Measurements from ENCODE around the gene MKS1. TPM values are rescaled to one million over a fixed set of nuclear protein-coding genes. Genes with fewer than 3 reads are reported as not detected.

MKS1 gene
- total RNA-seq, result 8.9 and 9.4 TPM in 2 replicates

GRCh38 chr17:58219007-58219788 is at the start of gene MKS1:
TSS of gene MKS1 (minus strand) at chr17:58219255. CDS start at chr17:58219230, 25 bp downstream.

DNA sequence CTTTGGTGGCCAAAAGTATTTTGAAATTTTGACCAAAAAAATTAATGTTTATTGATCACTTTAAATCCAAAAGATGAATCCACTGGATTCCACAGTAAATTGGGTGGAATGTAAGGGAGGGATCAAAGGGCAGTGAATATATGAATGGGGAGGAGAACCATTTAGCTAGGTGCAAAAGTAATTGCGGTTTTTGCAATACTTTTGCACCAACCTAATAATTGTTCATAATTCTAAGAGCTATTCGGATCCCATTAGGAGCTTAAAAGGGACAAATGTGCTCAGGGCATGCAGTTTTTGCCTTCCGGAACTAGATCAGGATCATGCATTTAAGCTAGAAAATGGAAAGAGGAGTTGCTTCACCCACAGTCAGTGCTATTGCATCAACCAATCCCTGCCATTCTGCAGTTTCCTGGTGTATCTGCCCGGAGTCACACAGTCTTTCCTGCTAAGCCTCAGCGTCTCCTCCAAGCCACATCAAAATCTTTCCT is 19.1 kb upstream of the MKS1 start, which contains the start of gene LPO:
LPO (plus strand) TSS at position 438 of the 488 bp plus-strand sequence. CDS start 4,396 bp downstream, outside the sequence.

DNA sequence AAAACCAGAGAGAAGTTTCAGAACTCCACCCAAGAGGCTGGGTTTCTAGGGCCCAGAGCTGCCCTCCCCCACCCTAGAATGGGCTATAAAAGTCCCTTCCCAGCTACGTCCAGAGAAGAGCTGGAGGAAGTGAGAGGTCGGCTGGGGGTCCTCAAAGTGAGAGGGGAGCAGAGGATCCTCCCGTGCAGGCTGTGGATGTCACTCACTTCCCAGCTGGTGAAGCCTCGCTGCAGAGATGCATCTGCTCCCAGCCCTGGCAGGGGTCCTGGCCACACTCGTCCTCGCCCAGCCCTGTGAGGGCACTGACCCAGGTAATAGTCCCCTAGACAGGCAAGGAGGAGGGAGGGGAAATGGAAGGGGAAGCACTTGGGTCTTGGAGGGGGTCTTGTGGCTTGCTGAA is 26.4 kb downstream of the MKS1 start, which contains the start of gene EPX:
EPX (plus strand) TSS at position 115 of the 400 bp plus-strand sequence; CDS start at position 236, 121 bp downstream.

GRCh38 chr17:58166682-58167081 is 52.4 kb downstream of the MKS1 start, which contains the start of gene OR4D2:
TSS of gene OR4D2 (plus strand) at chr17:58166982. CDS start at chr17:58169656, 2,674 bp downstream.

Other genes starting within 250 kb of the MKS1 start
- gene VEZF1, start 231.0 kb downstream of the MKS1 start, total RNA-seq, result 21.9 and 26.0 TPM in 2 replicates
- gene SRSF1, start 212.0 kb downstream of the MKS1 start, total RNA-seq, result 184 and 215 TPM in 2 replicates
- 10.1 and 17.7 TPM in 2 replicates for gene DYNLL2, start 135.8 kb downstream of the MKS1 start, total RNA-seq
- not detected in 2 replicates for gene OR4D1, start 70.9 kb downstream of the MKS1 start, total RNA-seq
- gene OR4D2, start 52.3 kb downstream of the MKS1 start, total RNA-seq, result under 0.01 TPM in 1 of 2 replicates, not detected in the other
- gene EPX, start 26.5 kb downstream of the MKS1 start, total RNA-seq, result not detected in 2 replicates
- 0.21 TPM in 1 of 2 replicates, not detected in the other for gene LPO, start 19.3 kb upstream of the MKS1 start, total RNA-seq
- not detected in 2 replicates for gene MPO, start 61.7 kb upstream of the MKS1 start, total RNA-seq
- 0.48 and 1.3 TPM in 2 replicates for gene TSPOAP1, start 109.5 kb upstream of the MKS1 start, total RNA-seq
- gene SUPT4H1, start 132.9 kb upstream of the MKS1 start, total RNA-seq, result 37.5 and 41.7 TPM in 2 replicates
- gene RNF43, start 198.3 kb upstream of the MKS1 start, total RNA-seq, result 4.6 and 6.0 TPM in 2 replicates

Data from tracheal epithelial cell (primary cell).